ENCODE measurements around the gene COQ10B.
"Not testable (repeated sequence)": the region's sequence is repeated elsewhere in the genome, so short reads cannot be mapped to it uniquely, and the experiment has no call there.

The COQ10B gene

DNA sequence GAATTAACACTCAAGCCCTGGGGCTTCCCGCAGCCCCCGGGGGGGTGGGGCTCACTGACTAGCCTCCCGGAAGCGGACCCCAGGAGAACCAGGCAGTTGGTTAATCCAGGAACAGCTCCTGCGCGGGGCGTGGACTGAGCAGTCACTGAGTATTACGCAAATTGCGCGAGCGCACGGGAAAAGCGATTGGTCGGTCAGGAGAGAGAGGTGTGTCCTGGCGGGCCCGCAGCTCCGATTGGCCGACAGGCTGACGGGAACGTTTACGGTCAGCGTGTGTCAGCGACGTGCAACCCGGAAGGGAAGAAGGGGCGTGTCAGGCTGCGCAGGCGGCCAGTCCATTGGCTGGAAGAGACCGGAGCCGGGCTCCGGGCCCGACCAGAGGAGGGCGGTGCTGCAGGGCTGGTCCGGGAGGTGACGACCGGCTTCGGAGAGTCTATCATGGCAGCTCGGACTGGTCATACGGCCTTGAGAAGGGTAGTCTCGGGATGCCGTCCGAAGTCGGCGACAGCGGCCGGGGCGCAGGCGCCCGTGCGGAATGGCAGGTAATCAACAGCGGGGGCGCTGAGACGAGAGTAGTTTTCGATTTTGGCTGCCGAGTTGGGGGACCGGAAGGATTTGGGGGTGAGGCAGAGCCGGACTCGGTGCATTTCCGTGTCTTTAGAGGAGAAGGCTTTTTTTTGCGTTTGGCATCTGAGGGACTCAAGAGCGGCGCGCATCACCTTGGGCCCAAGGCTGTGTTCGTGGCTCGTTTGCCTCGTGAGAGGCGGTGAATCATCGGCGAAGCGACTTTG, at the start of gene COQ10B:
COQ10B (plus strand) TSS at position 430 of the 791 bp plus-strand sequence; CDS start at position 439, 9 bp downstream.
- DNase-seq (ENCODE audit: low spot score), result peak; percentile 98

- DNase-seq (ENCODE audit: low spot score), result no peak
These were observed 47.8 kb upstream of the COQ10B start for GRCh38 chr2:197405582-197405981.

DNA sequence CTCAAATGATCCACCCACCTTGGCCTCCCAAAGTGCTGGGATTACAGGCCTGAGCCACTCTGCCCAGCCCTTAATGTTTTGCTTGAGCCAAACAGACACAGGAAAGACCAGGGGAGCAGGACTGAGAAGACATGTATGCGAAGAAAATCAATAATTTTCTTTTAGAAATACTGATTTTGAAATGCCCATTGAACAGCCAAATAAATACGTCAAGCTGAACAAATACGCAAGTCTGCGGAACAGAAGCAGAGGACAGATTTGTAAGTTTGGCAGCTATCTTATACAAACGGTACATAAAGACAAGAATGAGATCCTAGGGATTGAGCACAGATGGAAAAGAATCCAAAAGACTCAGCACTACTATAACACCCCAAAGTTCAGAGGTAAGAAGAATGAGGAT, 39.3 kb upstream of the COQ10B start:
- no peak for DNase-seq (ENCODE audit: low spot score)

DNA sequence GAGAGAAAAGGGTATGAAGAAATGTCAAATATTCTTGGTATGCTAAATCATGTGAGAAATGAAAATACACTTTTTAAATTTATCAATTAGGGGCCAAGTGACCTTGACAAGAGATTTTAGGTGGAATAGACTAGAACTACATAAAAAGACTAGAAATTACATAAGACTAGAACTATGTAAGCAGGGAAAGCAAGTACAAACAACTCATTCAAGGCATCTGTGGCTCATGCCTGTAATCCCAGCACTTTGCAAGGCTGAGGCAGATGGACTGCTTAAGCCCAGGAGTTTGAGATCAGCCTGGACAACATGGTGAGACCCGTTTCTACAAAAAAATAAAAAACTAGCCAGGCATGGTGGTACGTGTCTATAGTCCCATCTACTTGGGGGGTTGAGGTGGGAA, 38.8 kb upstream of the COQ10B start:
- DNase-seq (ENCODE audit: low spot score), result no peak

- DNase-seq (ENCODE audit: low spot score), result no peak
These were observed 37.1 kb upstream of the COQ10B start for GRCh38 chr2:197416268-197416667.

DNA sequence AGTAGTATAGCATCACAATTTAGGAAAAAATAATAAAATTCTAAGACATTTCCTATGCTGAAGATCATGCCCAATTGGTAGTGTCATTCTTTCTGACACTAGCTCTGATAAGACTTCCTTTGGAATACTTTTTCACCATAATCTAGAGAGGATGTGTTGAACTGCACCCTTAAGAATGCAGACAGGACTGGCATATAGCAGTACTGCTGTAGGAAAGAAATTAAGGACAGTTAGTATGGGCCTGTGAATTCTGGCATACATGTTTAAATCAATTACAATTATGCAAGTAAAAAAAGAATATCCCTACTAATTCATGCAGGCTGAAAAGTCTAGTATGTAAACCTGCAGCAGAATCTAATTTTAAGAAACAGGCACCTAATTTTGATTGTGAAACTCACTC, 33.9 kb upstream of the COQ10B start:
- no peak for DNase-seq (ENCODE audit: low spot score)

DNA sequence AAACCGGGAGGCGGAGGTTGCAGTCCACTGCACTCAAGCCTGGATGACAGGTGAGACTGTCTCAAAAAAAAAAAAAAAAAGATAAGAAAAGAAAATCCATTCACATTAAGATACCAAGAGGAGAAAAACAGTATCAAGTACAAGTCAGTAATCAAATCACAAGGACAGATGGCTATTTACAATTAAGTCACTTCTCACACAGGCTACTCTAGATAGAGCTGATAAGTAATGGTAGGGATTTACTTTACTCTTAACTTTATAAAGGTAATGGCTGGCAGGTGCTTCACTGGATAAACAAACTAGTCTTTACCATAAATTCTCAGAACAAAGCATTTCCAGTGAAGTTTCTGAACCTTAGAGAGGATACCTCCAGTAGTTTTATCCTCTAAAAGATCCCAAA, 30.0 kb upstream of the COQ10B start:
- DNase-seq (ENCODE audit: low spot score), result no peak

DNA sequence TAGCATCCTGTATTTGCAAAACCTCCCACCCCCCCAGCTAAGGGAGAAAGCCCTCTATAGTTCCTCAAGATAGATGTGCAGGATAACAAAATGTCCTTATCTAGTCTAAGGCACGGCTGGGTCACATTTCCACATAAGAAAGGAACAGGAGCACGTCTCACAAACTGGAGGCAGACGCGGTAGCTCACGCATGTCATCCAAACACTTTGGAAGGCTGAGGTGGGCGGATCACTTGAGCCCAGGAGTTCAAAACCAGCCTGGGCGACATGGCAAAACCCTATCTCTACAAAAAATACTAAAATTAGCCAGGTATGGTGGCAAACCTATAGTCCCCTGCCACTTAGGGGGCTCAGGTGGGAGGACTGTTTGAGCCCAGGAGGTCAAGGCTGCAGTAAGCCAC, 27.8 kb upstream of the COQ10B start:
- DNase-seq (ENCODE audit: low spot score), result no peak

DNA sequence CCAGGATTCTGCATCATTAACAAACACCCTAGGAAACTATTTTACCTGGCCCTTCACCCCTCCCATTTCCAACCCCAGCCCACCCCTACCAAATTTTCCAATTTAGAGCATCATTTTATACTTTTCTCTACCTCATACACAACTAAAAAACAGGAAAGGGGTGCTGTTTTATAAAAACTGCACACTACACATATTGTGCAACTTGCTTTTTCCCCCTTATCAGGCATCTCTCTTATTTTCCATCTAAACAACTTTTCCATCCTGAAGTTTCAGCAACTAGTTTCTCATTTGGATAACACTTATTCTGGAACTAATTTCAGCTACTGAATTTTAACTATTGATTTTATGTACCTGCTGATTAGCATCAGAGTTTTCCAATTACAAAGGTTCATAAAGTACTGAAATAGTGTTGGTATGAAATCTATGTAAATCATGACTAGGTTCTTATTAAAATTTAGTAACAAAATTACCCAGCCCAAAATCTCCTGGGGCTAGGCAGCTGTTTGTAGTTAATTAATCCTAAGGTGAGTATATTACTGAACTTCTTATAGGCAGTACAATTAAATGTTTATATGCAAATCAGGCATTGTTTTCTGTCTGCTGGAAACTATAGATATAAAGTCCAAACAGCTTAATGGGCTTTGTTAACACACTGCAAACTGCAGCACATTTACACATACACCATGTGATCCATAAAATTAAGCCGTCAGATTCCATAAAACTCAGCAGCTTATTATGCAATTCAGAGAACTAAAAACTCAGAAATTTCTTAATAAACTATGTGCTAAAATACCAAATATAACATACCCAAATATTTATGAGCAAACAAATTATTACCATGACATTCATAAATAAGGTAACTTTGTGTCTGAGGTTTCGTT, 26.4 kb upstream of the COQ10B start:
- DNase-seq (ENCODE audit: low spot score), result no peak

DNA sequence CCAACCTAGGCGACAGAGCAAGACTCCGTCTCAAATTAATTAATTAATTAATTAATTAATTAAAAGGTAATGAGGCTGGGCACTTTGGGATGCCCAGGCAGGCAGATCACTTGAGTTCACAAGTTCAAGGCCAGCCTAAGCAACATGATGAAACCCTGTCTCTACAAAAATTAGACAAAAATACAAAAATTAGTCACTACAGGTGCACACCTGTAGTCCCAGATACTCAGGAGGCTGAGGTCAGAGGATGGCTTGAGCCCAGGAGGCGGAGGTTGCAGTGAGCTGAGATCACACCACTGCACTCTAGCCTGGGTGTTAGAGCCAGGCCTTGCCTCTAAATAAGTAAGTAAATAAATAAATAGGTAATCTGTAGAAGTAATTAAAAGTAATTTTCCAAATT, 25.4 kb upstream of the COQ10B start:
- DNase-seq (ENCODE audit: low spot score), result no peak

DNA sequence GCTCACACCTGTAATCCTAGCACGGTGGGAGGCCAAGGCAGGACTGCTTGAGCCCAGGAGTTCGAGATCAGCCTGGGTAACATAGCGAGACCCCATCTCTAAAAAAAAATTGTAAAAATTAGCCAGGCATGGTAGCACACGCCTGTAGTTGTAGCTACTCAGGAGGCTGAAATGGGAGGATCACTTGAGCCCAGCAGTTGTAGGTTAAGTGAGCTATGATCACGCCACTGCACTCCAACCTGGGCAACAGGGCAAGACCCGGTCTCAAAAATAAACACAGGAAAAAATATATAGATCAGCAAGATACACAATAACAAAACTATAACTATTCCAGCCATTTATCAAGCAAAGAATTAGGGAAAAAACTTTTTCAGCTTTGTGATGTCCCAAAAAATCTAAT, 21.5 kb upstream of the COQ10B start:
- no peak for DNase-seq (ENCODE audit: low spot score)

DNA sequence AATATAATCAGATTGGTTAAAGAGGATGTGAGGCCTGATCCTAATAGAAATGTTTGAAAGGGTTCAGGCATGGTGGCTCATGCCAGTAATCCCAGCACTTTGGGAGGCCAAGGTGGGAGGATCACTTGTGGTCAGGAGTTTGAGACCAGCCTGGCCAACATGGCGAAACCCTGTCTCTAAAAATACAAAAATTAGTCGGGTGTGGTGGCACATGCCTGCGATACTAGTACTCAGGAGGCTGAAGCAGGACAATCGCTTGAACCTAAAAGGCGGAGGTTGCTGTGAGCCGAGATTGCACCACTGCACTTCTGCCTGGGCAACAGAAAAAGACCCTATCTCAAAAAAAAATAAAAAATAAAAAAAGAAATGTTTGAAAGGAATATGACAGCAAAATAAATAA, 20.8 kb upstream of the COQ10B start:
- DNase-seq (ENCODE audit: low spot score), result not testable (repeated sequence)

DNA sequence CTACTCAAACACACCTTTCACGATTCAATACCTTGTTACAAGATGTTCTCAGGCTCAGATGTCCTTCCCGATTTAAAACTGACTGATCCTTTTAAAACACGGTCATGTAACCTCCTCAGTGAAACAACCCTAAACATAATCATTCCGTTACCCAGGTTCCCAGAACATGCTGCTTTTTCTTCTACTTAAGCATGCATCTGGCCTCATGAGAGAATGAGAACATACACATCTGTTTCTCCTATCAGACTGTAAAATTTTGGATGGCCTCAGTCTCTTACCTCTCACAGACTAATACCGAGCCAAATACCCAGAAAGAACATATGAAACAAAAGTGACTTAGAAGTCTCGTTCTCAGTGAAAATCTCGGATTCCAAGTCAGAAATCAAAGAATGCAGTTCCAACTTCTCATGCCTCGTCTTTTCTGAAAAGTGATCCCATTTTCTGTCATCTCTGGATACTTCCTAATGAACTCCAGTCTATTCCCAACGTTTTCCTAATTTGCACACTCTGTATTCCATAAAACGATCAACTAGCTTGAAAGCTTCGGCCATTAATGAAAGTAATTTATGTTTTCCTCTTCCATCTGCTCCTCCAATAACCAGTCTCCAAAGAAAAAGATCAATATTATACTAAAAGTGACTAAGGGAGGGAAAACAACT, 19.4 kb upstream of the COQ10B start:
- DNase-seq (ENCODE audit: low spot score), result no peak

- peak; percentile 95 for DNase-seq (ENCODE audit: low spot score)
These were observed 18.5 kb upstream of the COQ10B start, which contains the start of gene SF3B1 for GRCh38 chr2:197434541-197435513. SF3B1 (minus strand) TSS chr2:197435028; CDS start chr2:197434999, 29 bp downstream.

- no peak for DNase-seq (ENCODE audit: low spot score)
These were observed 17.5 kb upstream of the COQ10B start for GRCh38 chr2:197435598-197436420.

- no peak for DNase-seq (ENCODE audit: low spot score)
These were observed 16.0 kb upstream of the COQ10B start for GRCh38 chr2:197437380-197437779.

GRCh38 chr2:197442857-197443256, 10.5 kb upstream of the COQ10B start:
- DNase-seq (ENCODE audit: low spot score), result no peak

GRCh38 chr2:197445746-197446145, 7.6 kb upstream of the COQ10B start:
- no peak for DNase-seq (ENCODE audit: low spot score)

DNA sequence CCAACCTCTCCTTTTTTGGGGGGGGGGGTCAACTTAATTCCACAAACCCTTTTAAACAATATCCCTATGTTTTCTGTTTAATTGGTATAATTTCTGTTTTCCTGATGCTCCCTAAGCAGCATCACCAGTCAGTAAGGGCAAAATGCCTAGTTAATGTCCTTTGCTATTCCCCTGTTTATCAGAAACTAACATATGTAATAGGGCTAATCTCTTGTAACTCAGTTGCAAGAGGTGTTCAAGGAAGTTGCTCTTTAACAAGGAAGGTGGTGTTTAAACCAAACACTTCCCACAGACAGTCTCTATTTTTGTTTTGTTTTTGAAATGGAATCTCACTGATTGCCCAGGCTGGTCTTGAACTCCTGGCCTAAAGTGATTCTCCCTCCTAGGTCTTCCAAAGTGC, 6.5 kb upstream of the COQ10B start:
- DNase-seq (ENCODE audit: low spot score), result no peak

- no peak for DNase-seq (ENCODE audit: low spot score)
These were observed 2.9 kb upstream of the COQ10B start for GRCh38 chr2:197450465-197450864.

Data from hepatic stellate cell (primary cell).